Kidney (tissue), 14 donors: ENCODE data around the gene IFNA1. TPM values are rescaled to one million over a fixed set of nuclear protein-coding genes. Genes with fewer than 3 reads are reported as not detected.

Source experiments
- DNase-seq, 5 donors: peaks; one replicate each; pipeline ENCODE4 v3.0.0-alpha.2; 2013 to 2020
- FAIRE-seq: peaks from 2 replicates; lab custom pipeline; 2012; peaks lifted over from hg19 to GRCh38; lab: Jason Lieb, UNC
- H3K27ac ChIP-seq, 2 donors: one replicate each; pipeline ENCODE4 v1.7.0; 2013; ENCODE audit warnings: low read depth in 2 of 2, low read length in 2 of 2, inconsistent platforms in 1 of 2
- H3K27me3 ChIP-seq: one replicate; pipeline ENCODE4 v1.7.1; 2013; ENCODE audit warnings: low read length, inconsistent platforms; ENCODE audit not compliant: control insufficient read depth, insufficient read depth
- H3K36me3 ChIP-seq, 3 donors: one replicate each; pipeline versions ENCODE4 v1.7.0 to v1.7.1; 2013; ENCODE audit warnings: low read length in 3 of 3, control low read depth in 1 of 3, inconsistent platforms in 1 of 3; ENCODE audit not compliant: insufficient read depth in 3 of 3, control insufficient read depth in 2 of 3
- H3K4me1 ChIP-seq, 3 donors: one replicate each; pipeline versions ENCODE4 v1.7.0 to v1.7.1; 2013; ENCODE audit warnings: low read length in 3 of 3, inconsistent platforms in 1 of 3, low read depth in 1 of 3; ENCODE audit not compliant: control insufficient read depth in 2 of 3, insufficient read depth in 2 of 3
- H3K4me3 ChIP-seq, 3 donors: one replicate each; pipeline versions ENCODE4 v1.7.0 to v1.8.1; 2013; ENCODE audit warnings: low read length in 3 of 3, control low read depth in 1 of 3, inconsistent platforms in 1 of 3
- H3K9ac ChIP-seq, 3 donors: one replicate each; pipeline versions ENCODE4 v1.7.0 to v1.7.1; 2013; ENCODE audit warnings: low read length in 3 of 3, control low read depth in 1 of 3, inconsistent platforms in 1 of 3
- H3K9me3 ChIP-seq, 3 donors: one replicate each; pipeline versions ENCODE4 v1.7.0 to v1.7.1; 2013; ENCODE audit warnings: low read length in 3 of 3, control low read depth in 1 of 3, inconsistent platforms in 1 of 3; ENCODE audit not compliant: control insufficient read depth in 2 of 3, insufficient read depth in 1 of 3
- CTCF ChIP-seq: IDR thresholded peaks from 3 replicates; pipeline ENCODE4 v1.5.1; 2012; ENCODE audit warnings: mild to moderate bottlenecking, moderate library complexity, borderline replicate concordance; ENCODE audit not compliant: insufficient read depth; ENCODE audit errors: extremely low read depth
- intact Hi-C: fragments of 100-400 bp; cut with DNase I; formaldehyde crosslinking; loops from one replicate; pipeline ENCODE4 v1.11.1; 2022
- polyA plus RNA-seq: library from polyadenylated mRNA; stranded (reverse); fragments of 350-450 nt; fragmentation: Illumina TruSeq; extraction: RNeasy Lipid Tissue Mini Kit (QIAGEN cat#74804); gene quantifications from one replicate; pipeline ENCODE4 v1.2.3, GENCODE V29; 2014; ENCODE audit warnings: low read depth, low replicate concordance; ENCODE audit not compliant: insufficient read depth
- total RNA-seq: library from RNA; stranded (reverse); fragmentation: NEBNext Ultra II Directional; extraction: Animal tissue kit (Norgen Biotek cat#: 25700); gene quantifications from one replicate; pipeline ENCODE4 v1.2.1, GENCODE V29; 2021
- donor health status: control.
- donor health status: control.
- donor health status: control.
- donor health status: control.
- donor health status: control.
- donor health status: DM: yes; HTN: yes; CAD: no.
- donor health status: Normal renal cell carcinoma (clear cell type).

IFNA1 gene
- total and polyA plus RNA-seq, 2 donors from 2014 or later, result not detected

DNA sequence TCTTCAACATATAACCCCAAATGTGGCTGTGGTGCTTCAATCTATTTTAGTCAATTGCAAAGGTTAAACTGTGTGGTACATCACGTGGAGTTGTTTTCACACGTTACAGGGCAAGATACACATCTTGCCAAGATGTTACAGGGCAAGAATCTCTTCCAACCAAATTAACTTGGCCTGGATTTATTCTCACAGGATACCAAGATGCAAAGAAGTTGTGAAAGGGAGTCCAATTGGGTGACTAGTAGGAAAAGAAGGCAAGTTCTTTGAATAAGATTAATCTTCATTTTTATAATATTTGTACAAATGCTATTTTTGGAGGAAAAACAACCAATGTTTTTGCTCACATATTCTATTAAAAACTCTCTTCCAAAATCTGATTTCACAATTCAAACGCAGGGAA is 36.1 kb upstream of the IFNA1 start:
- no peak for TF ChIP-seq CTCF
- no peak overlapping the region for H3K27ac ChIP-seq
- no peak for DNase-seq
- peaks cover 0 to 4% (median 0%) of the 10 kb centered on the region in 3 donors for H3K4me1 ChIP-seq
- no peak overlapping the region for H3K9ac ChIP-seq
- H3K27me3 ChIP-seq, result no peaks in the 10 kb centered on the region
- H3K36me3 ChIP-seq, result no peaks in the 10 kb centered on the region
- no peak overlapping the region for H3K4me3 ChIP-seq
- FAIRE-seq, result no peak
- no peaks in the 10 kb centered on the region for H3K9me3 ChIP-seq
- intact Hi-C loops, result no loop called here

DNA sequence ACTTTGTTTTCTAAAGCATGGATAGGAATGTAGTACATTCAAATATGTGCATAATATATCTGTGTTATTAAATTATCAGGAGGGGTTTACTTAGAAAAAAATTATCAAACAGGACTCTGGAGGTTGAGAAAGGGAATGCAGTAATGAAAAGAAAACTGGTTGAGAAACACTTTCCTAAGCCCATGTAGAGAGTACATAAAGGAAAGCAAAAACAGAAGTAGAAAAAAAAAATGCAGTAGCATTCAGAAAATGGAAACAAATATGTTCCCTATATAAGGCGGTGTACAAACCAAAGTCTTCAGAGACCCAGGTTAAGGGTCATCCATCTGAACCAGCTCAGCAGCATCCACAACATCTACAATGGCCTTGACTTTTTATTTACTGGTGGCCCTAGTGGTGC is 31.4 kb upstream of the IFNA1 start, which contains the start of gene IFNA8:
Gene IFNA8, plus strand, starts transcription at position 301 of the 400 bp plus-strand sequence. Its CDS starts 60 bp downstream, at position 361.
- Histone ChIP-seq H3K27ac (no peak within 1 kb of the TSS), H3K9ac (no peak within 1 kb of the TSS), H3K9me3 (no peaks in the 10 kb centered on the region), H3K4me1 (peaks cover 0 to 5% (median 0%) of the 10 kb centered on the region in 3 donors), H3K27me3 (no peaks in the 10 kb centered on the region), H3K36me3 (no peaks in the 10 kb centered on the region), H3K4me3 (no peak within 1 kb of the TSS)
- TF ChIP-seq CTCF, result no peak
- intact Hi-C loops, result no loop called here
- FAIRE-seq (no peak), DNase-seq (no peak)

- Histone ChIP-seq H3K4me3 (no peak overlapping the region), H3K36me3 (no peaks in the 10 kb centered on the region), H3K9ac (no peak overlapping the region), H3K4me1 (peaks cover 0 to 9% (median 6%) of the 10 kb centered on the region in 3 donors), H3K27ac (no peak overlapping the region), H3K27me3 (no peaks in the 10 kb centered on the region), H3K9me3 (no peaks in the 10 kb centered on the region)
- no peak for FAIRE-seq
- intact Hi-C loops, result no loop called here
- no peak for DNase-seq
- no peak for TF ChIP-seq CTCF
Measured at GRCh38 chr9:21412107-21412506, 28.1 kb upstream of the IFNA1 start.

DNA sequence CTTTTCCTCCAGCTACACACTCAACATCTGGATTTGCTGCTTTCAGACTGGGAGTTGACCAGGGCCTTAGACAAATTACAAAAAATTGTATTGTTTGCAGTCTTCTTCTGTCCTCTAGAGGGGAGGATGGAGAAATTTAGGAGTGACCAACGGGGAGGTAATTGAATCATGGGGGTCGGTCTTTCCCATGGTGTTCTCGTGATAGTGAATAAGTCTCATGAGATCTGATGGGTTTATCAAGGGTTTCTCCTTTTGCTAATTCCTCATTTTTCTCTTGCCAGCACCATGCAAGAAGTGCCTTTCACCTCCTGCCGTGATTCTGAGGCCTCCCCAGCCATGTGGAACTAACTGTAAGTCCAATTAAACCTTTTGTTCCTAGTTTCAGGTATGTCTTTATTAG is 27.1 kb upstream of the IFNA1 start:
- H3K9ac ChIP-seq, result no peak overlapping the region
- peaks cover 0 to 9% (median 6%) of the 10 kb centered on the region in 3 donors for H3K4me1 ChIP-seq
- H3K36me3 ChIP-seq, result no peaks in the 10 kb centered on the region
- DNase-seq (no peak), FAIRE-seq (no peak)
- intact Hi-C loops, result no loop called here
- no peak overlapping the region for H3K27ac ChIP-seq
- no peak overlapping the region for H3K4me3 ChIP-seq
- no peaks in the 10 kb centered on the region for H3K27me3 ChIP-seq
- no peaks in the 10 kb centered on the region for H3K9me3 ChIP-seq
- no peak for TF ChIP-seq CTCF
